ENCODE data around the gene ABCA8. TPM values are rescaled to one million over a fixed set of nuclear protein-coding genes. Genes with fewer than 3 reads are reported as not detected.

Gene ABCA8
- total RNA-seq, 1 experiment from 2014 or later, result not detected

- Histone ChIP-seq H3K79me2 (ENCODE audit: insufficient read depth, low read length) (no peaks in the 10 kb centered on the region), H3K27me3 (ENCODE audit: insufficient read depth, low read length) (no peaks in the 10 kb centered on the region), H4K20me1 (ENCODE audit: control insufficient read depth, insufficient read depth, insufficient read length) (no peaks in the 10 kb centered on the region), H3K18ac (ENCODE audit: insufficient read length, low read depth, low read length) (no peak overlapping the region), H3K4me1 (ENCODE audit: insufficient read depth, low read length) (no peaks in the 10 kb centered on the region), H3T11ph (ENCODE audit: low read length) (no peak overlapping the region), H4K8ac (replicated peaks; ENCODE audit: insufficient read length, low read depth, low read length) (no peak overlapping the region), H2AFZ (ENCODE audit: low read length) (no peak overlapping the region), H3K27ac (ENCODE audit: insufficient read length, low read depth, low read length) (no peak overlapping the region), H4K91ac (ENCODE audit: insufficient read length, low read depth, low read length) (no peak overlapping the region), H3K9ac (ENCODE audit: extremely low read depth, insufficient read length, low read length) (no peak overlapping the region), H3K9me3 (ENCODE audit: control insufficient read depth, low read depth, low read length) (no peaks in the 10 kb centered on the region), H2BK120ac (ENCODE audit: low read depth, low read length, poor library complexity, severe bottlenecking) (no peak overlapping the region), H4K5ac (ENCODE audit: insufficient read length, low read depth, low read length) (no peak overlapping the region), H3K56ac (ENCODE audit: insufficient read length, low read depth, low read length) (no peak overlapping the region), H2BK15ac (ENCODE audit: low read depth, low read length) (no peak overlapping the region), H2AK5ac (ENCODE audit: insufficient read length, low read length) (no peak overlapping the region), H3K4me2 (ENCODE audit: insufficient read depth, insufficient read length, low read length) (no peak overlapping the region), H2BK12ac (ENCODE audit: insufficient read length, low read depth, low read length) (no peak overlapping the region), H2BK5ac (ENCODE audit: insufficient read length, low read length) (no peak overlapping the region), H3K23ac (ENCODE audit: insufficient read length, low read depth, low read length) (no peak overlapping the region), H3K23me2 (ENCODE audit: insufficient read length, low read depth, low read length, poor library complexity, severe bottlenecking) (no peaks in the 10 kb centered on the region), H3K14ac (ENCODE audit: insufficient read depth, low read length) (no peak overlapping the region), H3K79me1 (ENCODE audit: insufficient read depth, low read depth, low read length, poor library complexity, severe bottlenecking) (no peaks in the 10 kb centered on the region), H3K4ac (ENCODE audit: low read depth, low read length) (no peak overlapping the region), H2BK20ac (ENCODE audit: low read depth, low read length, poor library complexity, severe bottlenecking) (no peak overlapping the region)
- TF ChIP-seq, protein P1, sequence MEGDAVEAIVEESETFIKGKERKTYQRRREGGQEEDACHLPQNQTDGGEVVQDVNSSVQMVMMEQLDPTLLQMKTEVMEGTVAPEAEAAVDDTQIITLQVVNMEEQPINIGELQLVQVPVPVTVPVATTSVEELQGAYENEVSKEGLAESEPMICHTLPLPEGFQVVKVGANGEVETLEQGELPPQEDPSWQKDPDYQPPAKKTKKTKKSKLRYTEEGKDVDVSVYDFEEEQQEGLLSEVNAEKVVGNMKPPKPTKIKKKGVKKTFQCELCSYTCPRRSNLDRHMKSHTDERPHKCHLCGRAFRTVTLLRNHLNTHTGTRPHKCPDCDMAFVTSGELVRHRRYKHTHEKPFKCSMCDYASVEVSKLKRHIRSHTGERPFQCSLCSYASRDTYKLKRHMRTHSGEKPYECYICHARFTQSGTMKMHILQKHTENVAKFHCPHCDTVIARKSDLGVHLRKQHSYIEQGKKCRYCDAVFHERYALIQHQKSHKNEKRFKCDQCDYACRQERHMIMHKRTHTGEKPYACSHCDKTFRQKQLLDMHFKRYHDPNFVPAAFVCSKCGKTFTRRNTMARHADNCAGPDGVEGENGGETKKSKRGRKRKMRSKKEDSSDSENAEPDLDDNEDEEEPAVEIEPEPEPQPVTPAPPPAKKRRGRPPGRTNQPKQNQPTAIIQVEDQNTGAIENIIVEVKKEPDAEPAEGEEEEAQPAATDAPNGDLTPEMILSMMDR (conservative IDR thresholded peaks at IDR 0.05), result no peak
- Mint-ChIP-seq H3K9me3 (no peaks in the 10 kb centered on the region; a peak in 1 of 5 replicates), H3K36me3 (ENCODE audit: insufficient read depth in 1 of 3, low read depth in 3 of 3) (no peaks in the 10 kb centered on the region; a peak in 1 of 7 replicates), H3K4me1 (no peaks in the 10 kb centered on the region), H3K27ac (no peak overlapping the region), H3K4me3 (no peak overlapping the region), H3K27me3 (ENCODE audit: low read depth) (peaks cover 6% of the 10 kb centered on the region)
- no CpG with 5 or more reads among the region's 3 CpGs for WGBS (ENCODE audit: extremely low coverage, insufficient read length, low lambda C conversion rate)
- DNase-seq, result no peak
Observed at GRCh38 chr17:68973098-68973846, 18.1 kb upstream of the ABCA8 start.

All from H9 (cell line).